ENCODE results near the gene PQBP1.

PQBP1 gene

DNA sequence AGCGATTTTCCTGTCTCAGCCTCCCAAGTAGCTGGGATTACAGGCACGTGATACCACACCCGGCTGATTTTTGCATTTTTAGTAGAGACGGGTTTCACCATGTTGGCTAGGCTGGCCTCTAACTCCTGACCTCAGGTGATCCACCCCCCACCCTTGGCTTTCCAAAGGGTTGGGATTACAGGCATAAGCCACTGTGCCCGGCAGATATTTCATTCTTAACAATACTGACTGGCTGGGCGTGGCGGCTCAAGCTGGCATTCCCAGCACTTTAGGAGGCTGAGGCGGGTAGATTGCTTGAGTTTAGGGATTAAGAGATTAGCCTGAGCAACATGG lies 1.3 kb downstream of the PQBP1 start:
- no peak for DNase-seq (ENCODE audit: insufficient read length, low spot score)
- no peak for FAIRE-seq

DNA sequence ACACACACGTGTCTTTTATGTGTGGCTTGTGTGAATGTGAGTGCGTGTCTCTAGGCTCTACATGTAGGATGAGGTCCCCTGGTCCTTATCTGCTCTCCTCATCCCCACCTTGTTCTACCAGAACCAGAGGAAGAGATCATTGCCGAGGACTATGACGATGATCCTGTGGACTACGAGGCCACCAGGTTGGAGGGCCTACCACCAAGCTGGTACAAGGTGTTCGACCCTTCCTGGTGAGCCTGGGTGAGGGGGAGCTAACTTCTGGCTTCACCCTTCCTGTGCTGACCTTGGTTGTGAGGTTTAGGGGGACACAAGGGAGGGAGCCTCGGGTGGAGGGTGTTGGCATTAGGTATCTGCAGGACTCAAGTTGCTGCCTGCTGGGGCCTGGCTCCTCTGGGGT lies 3.3 kb downstream of the PQBP1 start:
- FAIRE-seq (no peak), DNase-seq (ENCODE audit: insufficient read length, low spot score) (no peak)

DNA sequence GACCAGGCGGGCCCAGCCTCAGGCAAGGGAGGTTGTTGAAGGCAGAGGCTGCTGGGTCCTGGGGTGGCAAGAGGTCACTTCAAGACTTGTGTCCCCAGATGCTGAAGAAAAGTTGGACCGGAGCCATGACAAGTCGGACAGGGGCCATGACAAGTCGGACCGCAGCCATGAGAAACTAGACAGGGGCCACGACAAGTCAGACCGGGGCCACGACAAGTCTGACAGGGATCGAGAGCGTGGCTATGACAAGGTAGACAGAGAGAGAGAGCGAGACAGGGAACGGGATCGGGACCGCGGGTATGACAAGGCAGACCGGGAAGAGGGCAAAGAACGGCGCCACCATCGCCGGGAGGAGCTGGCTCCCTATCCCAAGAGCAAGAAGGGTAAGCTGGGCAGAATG lies 4.4 kb downstream of the PQBP1 start:
- FAIRE-seq (no peak), DNase-seq (ENCODE audit: insufficient read length, low spot score) (no peak)

DNA sequence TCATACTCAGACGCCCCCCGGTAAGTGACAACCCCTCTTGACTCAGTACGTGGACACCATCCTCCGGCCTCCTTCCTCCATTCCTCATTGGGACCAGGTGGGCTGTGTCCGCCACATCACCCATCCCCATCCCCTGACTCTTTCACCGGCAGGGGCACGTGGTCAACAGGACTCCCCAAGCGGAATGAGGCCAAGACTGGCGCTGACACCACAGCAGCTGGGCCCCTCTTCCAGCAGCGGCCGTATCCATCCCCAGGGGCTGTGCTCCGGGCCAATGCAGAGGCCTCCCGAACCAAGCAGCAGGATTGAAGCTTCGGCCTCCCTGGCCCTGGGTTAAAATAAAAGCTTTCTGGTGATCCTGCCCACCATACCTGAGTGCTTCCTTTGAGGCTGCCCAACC lies 5.0 kb downstream of the PQBP1 start:
- FAIRE-seq (no peak), DNase-seq (ENCODE audit: insufficient read length, low spot score) (no peak)

DNA sequence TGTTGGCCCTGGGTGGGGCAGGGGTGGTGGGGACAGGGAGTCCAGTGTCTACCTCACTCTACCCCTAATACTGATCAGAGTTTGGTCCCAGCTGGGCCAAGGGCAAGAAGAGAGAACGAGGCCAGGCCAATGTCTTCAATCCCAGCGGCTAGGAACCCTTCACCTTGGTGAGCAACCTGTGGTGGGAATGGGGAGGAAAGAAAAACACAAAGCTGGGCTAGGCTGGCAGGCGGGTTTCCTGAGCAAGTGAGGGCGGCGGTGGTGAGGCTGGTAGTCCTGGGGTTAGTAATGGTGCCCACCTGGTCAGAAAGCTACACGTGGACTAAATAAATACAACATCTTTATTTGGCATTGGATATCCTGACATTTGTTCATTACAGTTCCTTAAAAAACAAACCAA lies 5.6 kb downstream of the PQBP1 start:
- FAIRE-seq = no peak
- no peak for DNase-seq (ENCODE audit: insufficient read length, low spot score)

DNA sequence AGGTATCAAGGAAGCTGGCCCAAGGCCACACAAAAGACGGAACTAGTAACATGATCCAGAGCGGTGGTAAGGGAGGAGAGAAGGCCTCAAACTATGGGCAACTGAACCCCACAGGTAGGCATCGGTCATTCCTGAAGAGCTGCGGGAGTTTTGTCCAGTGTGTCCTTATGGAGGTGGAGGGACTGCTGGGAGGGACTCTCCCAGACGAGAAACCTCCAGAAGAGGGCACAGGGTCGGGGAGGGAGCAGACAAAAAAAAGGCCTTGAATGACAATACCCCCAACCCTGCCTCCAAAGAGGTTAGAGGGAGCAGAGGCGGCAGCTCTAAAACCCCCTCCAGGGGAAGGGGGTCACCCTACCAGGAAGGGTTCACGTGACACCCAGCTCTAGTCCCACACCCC lies 6.5 kb downstream of the PQBP1 start:
- DNase-seq (ENCODE audit: insufficient read length, low spot score) (no peak), FAIRE-seq (no peak)

DNA sequence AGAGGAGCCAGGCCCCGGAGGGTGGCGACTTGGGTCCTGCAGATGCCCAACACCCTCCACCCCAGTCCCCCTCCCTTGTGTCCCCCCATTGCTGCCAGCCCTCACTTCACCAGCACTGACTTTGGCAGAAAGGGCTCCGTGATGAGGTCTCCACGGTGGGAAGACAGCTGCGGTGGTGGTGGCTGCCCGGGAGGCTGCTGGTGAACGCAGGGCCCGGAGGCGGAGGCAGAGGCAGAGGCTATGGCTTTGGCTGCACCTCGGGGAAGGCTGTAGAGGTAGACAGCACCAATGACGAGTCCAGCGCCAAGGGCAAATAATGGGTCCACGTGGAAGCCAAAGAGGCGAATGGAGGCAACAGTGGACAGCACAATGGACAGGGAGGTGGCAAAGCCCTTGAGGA lies 6.9 kb downstream of the PQBP1 start:
- FAIRE-seq (no peak), DNase-seq (ENCODE audit: insufficient read length, low spot score) (no peak)

DNA sequence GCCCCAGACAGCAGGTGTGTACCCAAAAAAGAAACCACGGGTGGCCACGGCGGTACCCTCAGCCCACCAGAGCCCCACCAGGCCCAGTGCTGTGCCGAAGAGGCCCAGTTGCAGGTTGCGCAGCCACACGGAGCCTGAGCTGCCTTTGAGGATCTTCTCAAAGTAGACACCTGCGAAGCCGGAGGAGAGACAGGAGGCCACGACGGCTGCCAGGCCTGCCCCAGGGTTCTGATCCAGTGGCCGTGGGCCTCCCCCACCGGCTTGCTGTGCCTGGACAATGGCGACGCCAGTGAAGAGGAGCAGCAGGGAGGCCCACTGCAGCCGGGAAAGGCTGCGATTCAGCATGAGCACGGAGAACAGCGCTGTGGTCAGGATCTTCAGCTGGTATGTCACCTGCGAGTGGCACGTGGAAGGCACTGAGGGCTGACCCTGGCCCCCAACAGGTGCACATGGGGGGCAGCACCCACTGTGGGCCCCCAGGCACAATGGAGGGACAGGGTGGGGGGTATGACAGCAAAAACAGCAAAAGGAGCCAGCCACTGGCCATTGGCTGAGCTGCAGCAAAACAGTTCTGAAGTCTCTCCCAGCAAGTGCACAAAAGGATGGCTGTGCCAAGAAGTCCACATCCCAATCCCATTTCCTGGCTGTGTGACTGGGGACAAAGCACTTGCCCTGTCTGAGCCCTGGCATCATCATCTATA lies 7.5 kb downstream of the PQBP1 start:
- FAIRE-seq = no peak
- DNase-seq (ENCODE audit: insufficient read length, low spot score) = no peak

DNA sequence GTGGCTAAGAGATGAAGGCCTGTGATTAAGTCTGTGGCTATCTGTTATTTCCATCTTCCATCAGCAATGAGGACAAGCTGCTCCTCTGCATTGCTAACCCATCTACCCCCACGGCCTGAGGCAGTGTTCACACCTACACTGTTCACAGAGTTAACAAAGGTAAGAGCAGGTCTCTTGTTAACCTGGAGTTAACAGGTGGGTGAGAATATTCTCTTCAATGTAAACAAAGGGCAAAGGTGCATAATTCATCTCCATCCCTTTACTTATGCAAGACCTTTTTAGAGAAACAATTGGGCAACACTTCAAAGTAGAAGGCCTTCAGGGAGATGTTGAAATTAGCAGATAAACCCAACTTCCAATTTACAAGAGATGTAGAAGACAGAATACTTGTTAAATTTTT lies 10.9 kb downstream of the PQBP1 start:
- DNase-seq (ENCODE audit: insufficient read length, low spot score) (no peak), FAIRE-seq (no peak)

DNA sequence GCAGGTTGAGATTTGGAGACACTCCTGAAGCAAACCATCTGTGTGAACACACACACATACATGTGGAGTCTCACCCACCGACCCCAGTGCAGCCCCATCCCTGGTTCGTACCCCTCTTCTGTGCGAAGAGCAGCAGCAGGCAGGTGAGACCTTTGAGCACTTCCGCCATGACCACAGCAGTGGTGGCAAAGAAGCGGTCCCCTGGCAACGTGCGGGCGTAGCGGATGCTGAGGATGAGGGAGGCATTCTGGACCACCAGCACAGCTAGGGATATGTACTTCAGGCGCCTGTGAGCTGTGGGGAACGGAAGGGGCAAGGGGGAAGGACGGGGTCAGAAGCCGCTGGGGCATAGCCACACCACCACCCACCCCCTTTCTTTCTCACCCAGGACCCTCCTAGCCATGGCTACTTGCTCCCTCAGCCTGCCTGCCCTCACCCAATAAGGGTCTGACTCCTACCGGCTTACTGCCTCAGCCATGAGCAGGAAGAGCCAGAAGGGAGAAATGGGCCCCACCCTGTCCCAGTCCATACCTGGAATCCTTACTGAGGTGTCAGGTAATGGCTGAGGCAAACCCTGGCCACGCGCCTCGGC lies 12.1 kb downstream of the PQBP1 start:
- no peak for DNase-seq (ENCODE audit: insufficient read length, low spot score)
- FAIRE-seq = no peak

DNA sequence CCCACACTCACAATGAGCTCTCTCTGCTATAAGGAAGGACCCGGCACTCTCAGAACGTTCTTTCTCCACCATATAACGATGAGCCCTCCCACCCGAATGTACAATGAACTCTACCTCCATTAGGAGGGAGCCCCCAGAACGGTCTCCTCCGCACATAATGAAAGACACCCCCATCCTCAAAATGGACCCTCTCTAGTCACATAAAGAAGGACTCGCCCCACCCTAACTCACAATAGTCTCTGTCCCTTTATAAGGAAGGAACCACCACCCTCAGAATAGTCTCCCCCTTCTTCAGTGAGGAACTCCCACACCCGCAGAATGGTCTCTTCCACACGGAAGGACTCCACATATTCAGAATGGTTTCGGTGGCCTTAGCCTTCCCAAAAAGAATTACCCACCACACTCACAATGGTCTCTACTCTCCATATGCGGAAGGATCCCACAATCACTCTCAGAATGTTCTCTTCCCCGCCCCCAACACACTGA lies 13.2 kb downstream of the PQBP1 start:
- DNase-seq (ENCODE audit: insufficient read length, low spot score) (no peak), FAIRE-seq (no peak)

DNA sequence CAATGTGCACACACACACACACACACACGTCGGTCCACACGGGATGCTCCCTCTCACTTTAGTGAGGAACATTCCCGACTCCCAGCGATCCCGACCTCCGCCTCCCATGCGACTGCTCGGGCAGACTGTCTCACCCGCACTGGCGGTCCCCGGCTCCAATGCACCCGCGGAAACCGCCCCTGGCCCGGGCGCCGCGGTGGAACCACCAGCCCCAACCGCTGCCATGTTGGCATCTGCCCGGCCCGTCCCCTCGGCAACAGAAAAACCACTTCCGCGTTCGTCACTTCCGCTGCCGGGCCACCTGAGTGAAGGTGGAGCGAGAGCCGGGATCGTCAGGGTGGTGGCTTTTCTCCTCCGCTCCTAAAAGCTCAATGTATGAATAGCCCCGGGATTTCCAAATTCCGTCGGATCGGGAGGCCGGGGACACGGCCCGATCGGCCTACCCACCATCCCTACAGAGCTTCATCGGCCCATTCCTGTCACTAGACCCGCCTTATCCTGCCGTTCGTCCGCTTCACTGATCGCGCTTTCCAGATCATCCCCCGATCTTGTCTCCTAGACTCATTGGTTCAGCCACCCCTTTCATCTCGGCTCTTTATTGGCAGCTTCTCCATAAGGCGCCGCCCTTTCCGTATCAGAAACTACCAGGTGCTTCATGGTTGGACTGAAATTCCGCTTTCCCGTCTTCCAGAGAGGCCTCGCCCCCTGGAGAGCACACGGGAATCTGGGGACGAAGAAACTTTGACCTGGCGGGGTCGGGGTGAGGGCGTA lies 13.9 kb downstream of the PQBP1 start, which contains the start of gene SLC35A2:
TSS of gene SLC35A2 (minus strand) at position 235 of the 771 bp plus-strand sequence. CDS start at position 225, 10 bp downstream.
- no peak for FAIRE-seq
- peak; percentile 55 for DNase-seq (ENCODE audit: insufficient read length, low spot score)

DNA sequence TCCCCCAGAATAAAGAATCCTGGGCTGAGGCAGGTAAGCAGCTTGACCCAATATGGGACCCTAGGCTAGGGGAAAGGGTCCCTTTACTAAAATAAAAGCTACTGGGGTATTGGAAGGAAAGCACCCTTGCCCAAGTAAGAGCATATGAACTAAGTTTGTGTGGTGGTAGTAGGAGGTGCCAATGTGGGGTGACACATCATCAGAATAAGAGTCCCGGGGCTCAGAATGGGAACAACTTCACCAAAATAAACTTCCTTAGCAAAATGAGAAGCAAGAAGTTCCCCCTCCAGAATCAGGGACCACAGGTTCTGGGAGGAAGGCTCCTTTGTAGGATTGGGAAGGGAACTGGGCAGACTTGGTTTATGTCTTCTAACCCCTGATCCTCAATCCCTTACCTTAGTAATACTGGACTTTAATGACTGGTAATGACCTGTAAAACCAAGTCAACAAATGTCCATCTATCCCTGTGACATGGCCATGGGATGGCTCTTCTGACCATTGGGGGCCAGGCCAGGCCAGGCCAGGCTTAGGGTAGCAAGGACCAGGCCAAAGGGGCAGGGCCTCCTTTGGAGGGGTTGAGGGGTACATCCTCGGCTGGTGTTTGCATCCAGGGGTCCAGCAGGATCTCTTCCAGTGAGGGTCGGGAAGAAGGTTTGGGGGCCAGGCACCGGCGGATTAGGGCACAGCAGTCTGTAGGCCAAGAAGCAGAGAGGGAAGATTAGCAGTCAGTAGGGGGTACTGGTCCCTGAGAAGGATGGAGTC lies 16.1 kb downstream of the PQBP1 start:
- FAIRE-seq (no peak), DNase-seq (ENCODE audit: insufficient read length, low spot score) (no peak)

DNA sequence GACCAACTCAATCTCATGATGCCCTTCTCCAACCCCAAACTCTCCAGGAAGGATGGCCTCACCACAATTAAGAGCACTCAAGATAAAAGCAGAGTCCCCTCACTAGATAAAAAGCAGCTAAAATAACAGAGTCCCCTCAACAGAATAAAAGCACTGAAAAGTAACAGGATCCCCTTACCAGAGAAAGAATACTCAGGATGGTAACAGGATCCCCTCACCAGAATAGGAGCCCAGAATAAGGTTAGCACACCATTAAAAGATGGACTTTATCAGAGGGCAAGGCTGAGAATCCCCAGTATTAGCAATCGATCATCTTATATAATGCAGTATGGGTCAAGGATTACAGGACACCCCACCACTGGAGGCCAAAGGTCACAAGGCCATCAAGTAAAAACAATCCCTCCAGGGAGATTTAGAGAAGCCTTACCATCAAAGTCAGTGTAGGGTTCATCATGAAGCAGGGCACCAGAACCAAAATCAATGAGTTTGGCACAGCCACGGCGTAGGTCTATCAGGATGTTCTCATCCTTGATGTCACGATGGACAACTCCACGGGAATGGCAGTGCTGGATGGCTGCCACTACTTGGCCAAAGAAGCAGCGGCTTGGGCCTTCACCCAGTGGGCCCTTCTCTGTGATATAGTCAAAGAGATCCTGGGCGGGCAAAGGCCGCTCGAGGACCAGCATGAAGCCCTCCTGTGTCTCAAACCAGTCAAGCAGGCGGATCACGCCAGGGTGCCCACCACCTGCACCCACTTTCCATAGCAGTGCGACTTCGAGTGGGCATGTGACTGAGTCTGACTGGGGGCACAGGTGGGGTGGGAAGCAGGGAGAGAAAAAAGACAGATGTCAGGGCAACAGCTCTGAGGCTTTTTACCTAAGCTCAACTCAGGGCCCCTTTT lies 17.1 kb downstream of the PQBP1 start:
- FAIRE-seq (no peak), DNase-seq (ENCODE audit: insufficient read length, low spot score) (no peak)

DNA sequence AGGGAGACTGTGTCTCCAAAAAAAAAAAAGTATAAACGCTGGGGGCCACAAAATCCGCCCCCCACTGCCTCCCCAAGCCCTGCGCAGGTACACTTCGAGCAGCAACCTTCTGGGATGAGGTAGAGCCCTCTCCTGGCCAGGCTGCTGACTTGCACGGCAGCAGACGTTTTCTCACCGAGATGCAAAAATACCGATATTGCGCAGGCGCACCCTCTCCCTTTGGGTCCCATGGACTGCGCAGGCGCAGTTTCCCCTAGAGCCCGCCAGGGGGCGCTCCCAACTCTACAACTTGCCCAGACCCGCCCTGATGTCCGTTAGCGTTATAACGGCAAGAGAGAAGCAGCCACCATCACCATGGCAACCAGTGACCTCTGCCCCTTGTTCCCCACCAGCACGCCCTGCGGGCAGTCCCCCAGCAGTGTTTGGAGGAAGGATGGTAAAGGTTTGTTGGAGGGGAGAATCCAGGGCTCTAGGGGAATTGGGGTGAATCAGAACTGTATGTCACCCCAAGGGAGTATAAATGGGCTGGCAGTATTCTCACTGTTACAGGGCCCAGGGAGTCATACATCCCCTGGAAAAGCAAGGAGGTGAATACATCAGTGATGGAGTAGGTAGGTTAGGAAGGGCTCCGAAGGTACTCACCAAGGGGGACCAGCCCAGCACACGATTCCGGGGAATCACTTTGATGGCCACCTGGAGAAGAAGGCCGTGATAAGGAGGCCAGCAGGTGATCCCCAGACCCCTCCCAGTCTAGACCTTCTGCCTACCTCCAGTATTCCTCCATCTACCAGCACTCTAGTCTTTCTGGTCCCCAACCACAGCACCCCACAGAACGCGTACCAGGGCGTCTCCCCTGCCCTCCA lies 19.6 kb downstream of the PQBP1 start:
- peak; percentile 77 for DNase-seq (ENCODE audit: insufficient read length, low spot score)
- no peak for FAIRE-seq

DNA sequence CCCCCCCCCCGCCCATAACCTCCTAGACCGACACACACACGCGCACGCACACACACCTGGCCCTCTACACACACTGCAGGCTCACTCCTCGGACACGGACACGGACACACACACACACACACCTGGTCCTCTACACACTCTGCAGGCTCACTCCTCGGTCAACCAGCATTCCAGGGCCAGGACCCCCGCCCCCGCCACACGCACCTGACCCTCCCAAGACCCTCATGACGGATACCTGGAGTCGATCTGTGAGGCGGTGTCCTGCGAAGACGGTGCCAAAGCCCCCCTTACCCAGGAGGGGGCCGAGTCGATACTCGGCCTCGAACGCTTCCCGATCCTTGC lies 20.5 kb downstream of the PQBP1 start:
- FAIRE-seq (no peak), DNase-seq (ENCODE audit: insufficient read length, low spot score) (no peak)

DNA sequence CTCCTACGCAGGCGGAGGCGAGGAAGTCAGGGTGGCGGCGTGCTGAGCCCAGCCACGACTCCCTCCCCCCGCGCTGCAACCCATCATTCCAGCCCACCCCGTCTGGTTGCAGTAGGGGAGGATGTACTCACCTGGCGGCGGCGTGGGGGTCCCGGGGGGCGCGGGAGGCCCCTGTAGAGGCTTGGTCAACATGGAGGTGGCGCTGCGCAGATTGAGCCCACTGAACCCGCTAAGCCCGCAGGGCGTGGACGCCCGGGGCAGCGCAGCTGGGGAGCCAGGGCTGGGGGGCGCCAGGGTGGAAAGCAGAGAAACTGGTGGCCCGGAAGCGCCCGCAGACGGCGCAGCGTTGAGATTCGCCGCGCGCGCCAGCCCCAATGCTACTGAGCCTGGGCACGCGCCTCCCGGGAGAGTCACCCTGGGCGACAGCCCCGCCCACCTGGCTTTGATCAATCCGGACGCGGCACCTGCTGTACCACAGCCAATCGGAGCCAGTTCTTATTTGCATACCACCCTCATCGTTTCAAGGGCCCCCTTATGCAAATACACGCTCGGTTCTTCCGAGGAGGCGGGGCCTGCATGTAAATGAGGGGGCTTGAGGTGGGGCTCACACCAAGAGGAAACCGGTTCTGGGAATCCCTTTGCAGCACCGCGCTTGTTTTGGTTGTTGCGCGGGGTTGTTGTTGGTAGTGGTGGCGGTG lies 21.1 kb downstream of the PQBP1 start, which contains the start of gene PIM2:
TSS of gene PIM2 (minus strand) at position 382 of the 698 bp plus-strand sequence. CDS start at position 192, 190 bp downstream.
- no peak for FAIRE-seq

DNA sequence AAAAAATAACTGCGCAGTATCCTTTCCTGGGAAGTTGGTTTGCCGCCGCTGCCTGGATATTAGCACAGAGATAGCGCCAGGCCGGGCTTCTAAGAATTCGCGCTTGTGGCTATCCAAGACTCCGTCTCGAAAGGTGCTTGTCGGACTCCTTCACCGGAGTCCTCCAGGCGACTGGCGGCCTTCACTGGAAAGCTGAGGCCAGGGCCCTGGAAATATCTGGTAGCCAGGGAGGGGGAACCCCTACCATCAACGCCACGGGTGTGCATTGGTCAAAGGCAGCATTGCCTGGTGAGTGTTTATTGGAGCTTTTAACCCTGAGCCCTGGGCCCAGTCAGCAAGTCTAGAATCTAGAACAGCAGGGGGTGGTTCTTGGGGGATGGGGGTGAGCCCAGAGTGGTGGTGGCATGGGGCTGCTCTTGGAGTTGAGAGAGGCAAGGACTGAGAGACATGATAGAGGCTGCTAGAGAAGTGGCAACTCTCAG lies 21.7 kb downstream of the PQBP1 start:
- FAIRE-seq (no peak), DNase-seq (ENCODE audit: insufficient read length, low spot score) (no peak)

More for the DNA sequence above, 21.1 kb downstream of the PQBP1 start, which contains the start of gene PIM2:
- DNase-seq (ENCODE audit: insufficient read length, low spot score) = peak; percentile 80
